Breast epithelium (tissue), 4 donors: ENCODE results near the gene RAX. TPM values are rescaled to one million over a fixed set of nuclear protein-coding genes. Genes with fewer than 3 reads are reported as not detected.

ENCODE experiments used
- DNase-seq, 2 donors: peaks; one replicate each; pipeline ENCODE4 v3.0.0-alpha.2; 2019; ENCODE audit warnings: low spot score in 2 of 2
- H3K27ac ChIP-seq, 2 donors: fragments of 200-600 bp; sonication (generic) in 1 of 2; one replicate each; pipeline ENCODE4 v1.5.1; 2016 to 2019; ENCODE audit warnings: mild to moderate bottlenecking in 1 of 2
- H3K27me3 ChIP-seq, 2 donors: fragments of 200-600 bp; sonication (generic) in 1 of 2; one replicate each; pipeline versions ENCODE4 v1.5.1 to v1.6.0; 2017 to 2019; ENCODE audit warnings: control low read depth in 1 of 2, mild to moderate bottlenecking in 1 of 2
- H3K36me3 ChIP-seq: fragments of 200-600 bp; one replicate; pipeline ENCODE4 v1.5.1; 2019
- H3K4me1 ChIP-seq, 2 donors: fragments of 200-600 bp; sonication (generic); one replicate each; pipeline ENCODE4 v1.5.1; 2016 to 2019; ENCODE audit warnings: control low read depth in 1 of 2
- H3K4me3 ChIP-seq, 3 donors: fragments of 200-600 bp; sonication (generic); 1 replicate in 2 of 3; 2 replicates in 1 of 3; pipeline ENCODE4 v1.5.1; 2016 to 2019; ENCODE audit warnings: mild to moderate bottlenecking in 3 of 3, moderate library complexity in 2 of 3
- H3K9me3 ChIP-seq, 2 donors: fragments of 200-600 bp; sonication (generic) in 1 of 2; one replicate each; pipeline ENCODE4 v1.5.1; 2016 to 2019; ENCODE audit warnings: control low read depth in 1 of 2
- CTCF ChIP-seq, 3 donors: fragments of 450-650 bp; IDR thresholded peaks; one replicate each; pipeline ENCODE4 v1.5.1; 2016 to 2017; ENCODE audit warnings: antibody characterized with exemption in 3 of 3, mild to moderate bottlenecking in 3 of 3, moderate library complexity in 3 of 3
- POLR2A ChIP-seq: fragments of 450-650 bp; IDR thresholded peaks from one replicate; pipeline ENCODE4 v1.6.1; 2016; ENCODE audit warnings: antibody characterized with exemption, mild to moderate bottlenecking, moderate library complexity
- POLR2AphosphoS5 ChIP-seq, 3 donors: sonication (generic); formaldehyde crosslinking; IDR thresholded peaks; one replicate each; pipeline ENCODE4 v1.6.1; 2017; ENCODE audit warnings: antibody characterized with exemption in 3 of 3
- intact Hi-C: fragments of 100-400 bp; cut with DNase I; formaldehyde crosslinking; loops from one replicate; pipeline ENCODE4 v1.15.1; 2023; ENCODE audit warnings: low total_unique reads
- total RNA-seq, 3 donors: library from RNA; depleted of rRNA; stranded (reverse); fragments of >200 nt; gene quantifications; one replicate each; pipeline ENCODE4 v1.1.0, GENCODE V29; 2016

RAX gene
- total RNA-seq, 3 donors from 2014 or later: not detected

- Histone ChIP-seq H3K27me3 (no peaks in the 10 kb centered on the region), H3K27ac (no peak overlapping the region), H3K4me3 (no peak overlapping the region), H3K4me1 (peaks cover 0 to 11% of the 10 kb centered on the region in 2 donors), H3K9me3 (no peaks in the 10 kb centered on the region), H3K36me3 (no peaks in the 10 kb centered on the region)
- TF ChIP-seq POLR2A (no peak), CTCF (IDR thresholded peaks at IDR 0.05) (no peak), POLR2AphosphoS5 (IDR thresholded peaks at IDR 0.05) (no peak)
- no peak for DNase-seq
- intact Hi-C loops: no loop called here
Measured at GRCh38 chr18:59232309-59233016, 40.8 kb downstream of the RAX start.

GRCh38 chr18:59231877-59232276 lies 41.4 kb downstream of the RAX start:
- Histone ChIP-seq H3K27me3 (no peaks in the 10 kb centered on the region), H3K4me3 (no peak overlapping the region), H3K27ac (no peak overlapping the region), H3K36me3 (no peaks in the 10 kb centered on the region), H3K9me3 (no peaks in the 10 kb centered on the region), H3K4me1 (peaks cover 0 to 11% of the 10 kb centered on the region in 2 donors)
- no peak for DNase-seq
- no peak for TF ChIP-seq POLR2AphosphoS5 (IDR thresholded peaks at IDR 0.05)
- TF ChIP-seq POLR2A: no peak
- TF ChIP-seq CTCF (IDR thresholded peaks at IDR 0.05): no peak
- intact Hi-C loops: no loop called here

- peaks cover 0 to 11% of the 10 kb centered on the region in 2 donors for H3K4me1 ChIP-seq
- no peaks in the 10 kb centered on the region for H3K27me3 ChIP-seq
- no peaks in the 10 kb centered on the region for H3K9me3 ChIP-seq
- DNase-seq: no peak
- intact Hi-C loops: no loop called here
- no peak overlapping the region for H3K4me3 ChIP-seq
- TF ChIP-seq CTCF (IDR thresholded peaks at IDR 0.05) (no peak), POLR2AphosphoS5 (IDR thresholded peaks at IDR 0.05) (no peak), POLR2A (no peak)
- no peaks in the 10 kb centered on the region for H3K36me3 ChIP-seq
- H3K27ac ChIP-seq: no peak overlapping the region
Measured at GRCh38 chr18:59231114-59231513, 42.1 kb downstream of the RAX start.

GRCh38 chr18:59229701-59230443 lies 43.4 kb downstream of the RAX start:
- intact Hi-C loops: no loop called here
- Histone ChIP-seq H3K4me1 (peaks cover 0 to 11% of the 10 kb centered on the region in 2 donors), H3K4me3 (no peak overlapping the region), H3K36me3 (no peaks in the 10 kb centered on the region), H3K27me3 (no peaks in the 10 kb centered on the region), H3K27ac (no peak overlapping the region), H3K9me3 (no peaks in the 10 kb centered on the region)
- DNase-seq: no peak
- TF ChIP-seq CTCF (IDR thresholded peaks at IDR 0.05) (no peak), POLR2A (no peak), POLR2AphosphoS5 (IDR thresholded peaks at IDR 0.05) (no peak)

- H3K27me3 ChIP-seq: no peaks in the 10 kb centered on the region
- no peak overlapping the region for H3K27ac ChIP-seq
- peaks cover 0 to 11% of the 10 kb centered on the region in 2 donors for H3K4me1 ChIP-seq
- TF ChIP-seq POLR2AphosphoS5 (IDR thresholded peaks at IDR 0.05) (no peak), CTCF (IDR thresholded peaks at IDR 0.05) (no peak), POLR2A (no peak)
- no peak for DNase-seq
- H3K9me3 ChIP-seq: no peaks in the 10 kb centered on the region
- H3K36me3 ChIP-seq: no peaks in the 10 kb centered on the region
- intact Hi-C loops: no loop called here
- no peak overlapping the region for H3K4me3 ChIP-seq
Measured at GRCh38 chr18:59229191-59229590, 44.1 kb downstream of the RAX start.
